ENCODE measurements around the gene PPFIBP2.

Gene PPFIBP2

DNA sequence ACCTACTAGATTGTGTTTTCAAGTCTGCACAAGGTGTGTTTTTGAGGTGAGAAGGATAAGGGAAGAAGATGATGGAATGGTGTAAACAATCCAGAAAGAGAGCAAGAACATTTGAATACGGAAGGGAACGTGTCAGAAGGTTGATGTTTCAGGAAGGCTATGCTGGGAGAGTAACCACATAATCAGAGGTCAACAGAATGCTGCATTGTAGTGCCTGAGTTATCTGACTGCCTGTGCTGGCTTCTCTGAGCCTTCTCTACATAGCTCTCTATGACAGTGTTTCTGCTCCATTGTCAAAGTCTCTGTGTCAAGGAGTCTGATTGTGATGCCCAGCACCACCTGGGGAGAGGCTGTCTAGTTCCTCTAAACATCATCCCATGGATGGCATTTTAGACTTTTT, 85.4 kb downstream of the PPFIBP2 start:
- DNase-seq (ENCODE audit: low read depth, low spot score), result no peak

DNA sequence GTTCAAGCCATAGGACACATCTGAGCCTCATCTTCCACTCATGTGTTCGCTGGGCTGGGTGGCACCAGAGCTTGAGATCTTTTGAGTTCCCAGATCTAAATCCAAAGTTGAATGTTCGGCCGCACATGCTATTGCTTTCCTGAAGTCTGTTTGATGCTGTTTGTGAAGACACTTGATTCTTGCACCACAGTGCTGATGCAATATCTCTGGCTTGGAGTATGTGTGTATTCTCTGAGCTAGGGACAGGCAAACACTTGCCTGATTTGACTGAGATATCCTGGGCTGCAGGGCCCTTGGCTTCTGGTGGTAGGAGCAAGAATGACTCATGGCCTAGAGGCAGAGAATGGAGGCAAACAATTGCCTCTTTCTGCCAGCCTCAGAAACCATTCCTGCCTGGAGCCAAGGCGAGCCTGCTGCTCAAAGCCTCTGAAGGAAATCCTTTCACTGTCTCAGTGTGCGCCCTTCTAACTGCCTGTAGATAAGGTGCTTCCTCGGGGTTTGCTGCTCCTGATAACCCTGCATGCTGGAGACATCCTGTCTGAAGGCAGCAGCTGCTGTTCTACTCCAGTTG, 86.5 kb downstream of the PPFIBP2 start:
- peak; percentile 53 for DNase-seq (ENCODE audit: low read depth, low spot score)

- no peak for DNase-seq (ENCODE audit: low read depth, low spot score)
Observed at GRCh38 chr11:7603031-7603781, 89.4 kb downstream of the PPFIBP2 start.

GRCh38 chr11:7604331-7604955, 90.6 kb downstream of the PPFIBP2 start:
- DNase-seq (ENCODE audit: low read depth, low spot score), result no peak

DNA sequence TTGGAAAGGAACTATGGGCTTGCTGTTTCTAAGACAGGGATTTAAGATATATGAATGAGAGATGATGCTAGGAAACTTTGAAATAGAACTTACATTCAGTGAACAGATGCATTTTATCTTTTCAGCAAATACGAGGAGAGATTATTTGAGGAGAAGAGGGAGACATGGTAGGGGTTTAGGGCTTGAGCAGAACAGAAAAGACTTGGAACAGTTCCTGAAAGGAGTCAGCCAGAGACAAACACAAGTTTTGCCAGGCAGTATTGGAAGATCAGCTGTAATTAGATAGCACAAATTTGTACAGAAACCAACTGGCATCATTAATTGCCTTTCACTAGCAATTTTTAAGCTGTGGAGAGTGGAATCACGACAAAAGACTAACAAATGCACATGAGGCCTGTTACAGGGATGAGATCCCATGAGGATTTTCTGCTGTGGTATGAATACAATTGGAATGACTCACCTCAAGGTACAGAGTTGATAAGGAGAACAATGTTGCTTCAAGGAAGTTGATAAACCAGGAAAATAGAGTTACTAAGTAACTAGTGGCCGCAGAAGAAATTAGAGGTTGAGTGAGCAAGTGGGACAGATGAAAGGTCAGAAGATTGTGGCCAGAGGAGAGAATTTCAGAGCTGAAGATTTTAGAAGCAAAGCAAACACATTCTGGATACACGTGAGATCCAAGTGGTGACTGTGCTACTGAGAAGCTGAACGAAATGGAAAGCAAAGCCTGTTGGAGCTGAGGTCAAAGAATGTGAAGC, 91.6 kb downstream of the PPFIBP2 start:
- peak; percentile 78 for DNase-seq (ENCODE audit: low read depth, low spot score)

DNA sequence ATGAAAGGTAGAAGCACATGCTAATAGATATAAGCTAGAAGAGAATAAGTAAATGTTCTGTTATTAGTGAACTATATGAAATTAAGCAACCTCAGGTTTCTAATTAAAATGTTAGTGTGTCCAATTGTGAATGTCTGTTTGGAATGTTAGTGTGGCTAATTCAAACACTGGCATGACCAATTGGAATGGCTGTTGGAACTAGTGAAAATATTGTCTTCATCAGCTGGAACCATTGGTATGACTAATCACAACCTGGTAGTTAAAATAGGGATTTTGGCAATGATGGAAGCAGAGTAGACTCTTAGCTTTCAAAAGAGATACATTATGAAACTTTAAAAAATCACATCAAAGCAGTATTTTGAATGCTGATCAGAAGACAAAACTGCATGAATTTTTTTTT, 92.7 kb downstream of the PPFIBP2 start:
- no peak for DNase-seq (ENCODE audit: low read depth, low spot score)

GRCh38 chr11:7609015-7609414, 95.2 kb downstream of the PPFIBP2 start:
- DNase-seq (ENCODE audit: low read depth, low spot score), result no peak

- no peak for DNase-seq (ENCODE audit: low read depth, low spot score)
Observed at GRCh38 chr11:7609521-7609920, 95.7 kb downstream of the PPFIBP2 start.

DNA sequence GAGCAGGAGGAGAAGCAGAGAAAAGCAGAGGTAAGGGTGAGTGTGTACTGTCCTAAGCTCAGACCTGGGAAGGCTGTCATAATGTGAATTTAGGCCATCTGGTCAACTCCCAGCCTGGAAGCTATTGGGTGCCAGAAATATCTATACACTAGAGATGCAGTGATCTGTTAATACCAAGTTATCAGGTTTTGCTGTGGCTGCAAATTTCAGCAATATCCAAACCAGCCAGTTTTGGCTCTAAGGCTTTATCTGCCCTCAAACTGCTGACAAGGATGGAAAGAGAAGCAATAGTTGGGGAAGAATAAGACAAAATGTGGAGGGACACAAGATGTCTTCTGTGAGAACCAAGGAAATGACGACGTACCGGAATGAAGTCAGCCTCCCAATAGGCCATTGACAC, 96.6 kb downstream of the PPFIBP2 start:
- no peak for DNase-seq (ENCODE audit: low read depth, low spot score)

- no peak for DNase-seq (ENCODE audit: low read depth, low spot score)
Observed at GRCh38 chr11:7611411-7611810, 97.6 kb downstream of the PPFIBP2 start.

- DNase-seq (ENCODE audit: low read depth, low spot score), result peak; percentile 14
Observed at GRCh38 chr11:7612056-7612660, 98.4 kb downstream of the PPFIBP2 start.

DNA sequence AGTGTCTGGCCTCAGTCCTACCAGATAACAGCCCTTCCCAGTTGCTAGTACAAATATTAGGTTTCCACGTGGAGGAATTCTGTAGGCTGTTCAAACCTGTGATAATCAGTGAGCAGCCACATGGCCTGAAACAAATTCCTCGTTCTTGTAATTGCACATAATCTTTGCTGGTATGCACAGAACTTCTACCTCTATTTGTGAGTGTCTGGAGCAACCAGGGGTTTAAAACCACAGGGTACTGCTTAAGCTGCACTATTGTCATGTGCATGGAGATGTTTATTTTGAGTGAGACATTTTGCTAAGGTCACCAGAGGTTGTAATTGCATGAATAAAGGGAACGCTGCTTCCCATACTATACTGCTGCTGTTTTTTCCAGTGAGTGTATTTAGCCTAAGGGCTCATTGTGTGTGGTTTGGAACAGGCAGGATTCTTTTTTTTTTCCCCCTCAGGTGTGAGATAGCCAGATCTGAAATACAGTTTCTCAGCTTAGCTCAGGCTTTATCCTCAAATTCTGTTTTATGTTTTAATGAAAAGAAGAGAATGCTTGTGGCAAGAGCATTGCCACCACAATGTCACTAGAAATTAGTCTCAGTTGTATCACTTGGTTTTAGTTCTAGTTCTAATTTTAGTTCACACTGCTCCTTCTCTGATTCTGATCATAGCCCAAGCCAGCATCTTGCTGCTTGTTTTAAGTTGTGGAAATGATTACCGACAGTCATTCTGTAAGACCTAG, 99.0 kb downstream of the PPFIBP2 start:
- peak; percentile 82 for DNase-seq (ENCODE audit: low read depth, low spot score)

- DNase-seq (ENCODE audit: low read depth, low spot score), result no peak
Observed at GRCh38 chr11:7613394-7613720, 99.6 kb downstream of the PPFIBP2 start.

DNA sequence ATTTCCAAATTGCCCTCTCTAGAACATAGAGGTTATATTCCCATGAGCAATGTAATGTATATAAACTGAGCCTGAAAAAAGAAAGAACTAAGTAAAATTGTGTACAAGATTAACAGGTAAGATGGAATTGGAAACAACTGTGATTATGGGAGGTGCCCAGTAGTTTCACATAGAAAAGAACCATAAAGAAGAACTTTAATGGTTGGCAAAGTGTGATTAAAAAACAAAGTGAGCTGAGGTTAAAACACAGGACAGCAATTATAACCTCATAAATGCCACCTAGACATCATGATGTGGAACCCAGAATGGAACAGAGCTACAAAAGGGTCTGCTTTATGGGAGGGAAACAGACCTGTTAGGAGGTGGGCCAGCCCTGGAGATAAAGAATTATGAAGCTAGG, 100.9 kb downstream of the PPFIBP2 start:
- DNase-seq (ENCODE audit: low read depth, low spot score), result no peak

DNA sequence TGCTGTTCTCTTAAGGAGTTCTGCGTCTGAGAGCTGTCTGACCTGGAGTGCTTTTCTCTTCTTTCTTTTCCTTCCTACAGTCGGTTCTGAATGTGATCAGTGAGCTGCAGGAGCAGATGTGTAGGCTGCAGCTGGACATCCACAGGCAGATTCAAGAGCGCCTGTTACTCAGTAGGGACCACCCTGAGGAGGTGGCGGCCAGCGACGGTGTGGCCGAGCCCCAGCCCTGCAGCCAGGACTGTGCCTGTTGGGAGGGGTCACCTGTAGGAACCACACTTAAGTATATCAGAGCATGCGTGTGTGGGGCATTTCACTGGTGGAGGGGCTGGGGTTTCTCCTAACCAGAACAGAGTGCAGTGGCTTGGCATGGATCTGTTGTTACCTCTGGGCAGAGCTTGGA, 103.2 kb downstream of the PPFIBP2 start:
- DNase-seq (ENCODE audit: low read depth, low spot score), result no peak

DNA sequence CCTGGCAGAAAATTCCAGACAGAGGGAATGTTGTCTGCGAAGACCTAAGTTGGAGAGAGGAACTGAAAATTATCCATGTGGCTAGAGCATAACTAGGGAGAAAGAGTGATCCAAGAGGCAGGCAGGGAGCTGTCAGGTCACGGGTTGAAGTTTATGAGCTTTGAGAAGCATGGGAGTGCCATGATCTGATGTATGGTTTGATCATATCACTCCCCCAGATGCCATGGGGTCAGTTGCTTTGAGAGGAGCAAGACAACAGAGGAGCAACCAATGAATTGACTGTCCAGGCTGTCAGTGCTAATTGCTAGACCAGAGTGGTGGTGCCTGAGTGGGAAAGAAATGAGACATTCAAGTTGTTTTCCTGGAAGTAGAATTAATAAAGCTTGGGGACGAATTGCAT, 105.5 kb downstream of the PPFIBP2 start:
- no peak for DNase-seq (ENCODE audit: low read depth, low spot score)

GRCh38 chr11:7621090-7621489, 107.3 kb downstream of the PPFIBP2 start:
- no peak for DNase-seq (ENCODE audit: low read depth, low spot score)

DNA sequence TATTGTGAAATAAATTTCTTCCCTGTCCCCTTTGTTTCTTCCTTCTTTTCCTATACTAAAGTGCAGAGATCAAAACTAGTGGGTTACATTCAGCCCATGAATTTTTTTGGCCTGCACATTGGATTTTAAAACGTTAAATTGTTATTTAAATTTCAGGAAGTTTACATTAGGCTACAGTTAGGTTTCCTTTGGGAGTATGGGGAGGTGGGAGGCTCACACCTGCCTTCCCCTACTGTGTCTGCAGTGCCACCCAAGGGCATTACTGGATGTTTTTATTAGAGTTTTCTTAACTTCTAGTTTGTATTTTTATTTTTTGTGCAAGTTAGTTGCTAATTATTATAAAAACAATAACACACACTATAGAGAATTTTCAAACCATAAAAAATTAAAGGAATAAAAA, 107.8 kb downstream of the PPFIBP2 start:
- DNase-seq (ENCODE audit: low read depth, low spot score), result no peak

DNA sequence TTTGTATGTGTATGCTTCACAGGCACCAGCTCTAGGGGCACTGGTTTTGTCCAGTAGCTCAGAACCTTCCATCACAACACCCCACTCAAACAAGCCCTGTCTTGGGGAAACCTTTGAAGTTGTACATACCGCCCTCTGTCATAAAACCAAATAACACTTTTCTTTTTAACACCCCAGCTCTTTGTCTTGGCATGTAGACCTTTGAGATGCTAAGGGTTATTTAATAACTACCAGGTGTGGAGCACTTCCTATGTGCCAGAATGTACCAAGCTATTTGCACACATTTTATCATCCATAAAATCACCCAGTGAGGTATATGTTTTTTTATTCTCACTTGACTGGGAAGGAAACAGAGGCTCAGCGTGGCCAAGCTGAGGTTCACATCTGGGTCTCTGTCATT, 108.9 kb downstream of the PPFIBP2 start:
- DNase-seq (ENCODE audit: low read depth, low spot score), result no peak

- DNase-seq (ENCODE audit: low read depth, low spot score), result no peak
Observed at GRCh38 chr11:7628660-7629059, 114.9 kb downstream of the PPFIBP2 start.

- DNase-seq (ENCODE audit: low read depth, low spot score), result peak; percentile 40
Observed at GRCh38 chr11:7630002-7630401, 116.2 kb downstream of the PPFIBP2 start.

Data from astrocyte of the hippocampus (primary cell).